Gastrocnemius medialis (tissue), 4 donors: ENCODE results near the gene TAF1C.

Source experiments
- POLR2A ChIP-seq, 2 donors: fragments of 450-650 bp; IDR thresholded peaks; one replicate each; pipeline ENCODE4 v1.6.1; 2017; ENCODE audit warnings: antibody characterized with exemption in 2 of 2, mild to moderate bottlenecking in 2 of 2, moderate library complexity in 2 of 2
- TF ChIP-seq, protein P1 (sequence below), 5 experiments: fragments of 450-650 bp in 3 of 5; fragments of 200-600 bp in 2 of 5; sonication (generic) in 2 of 5; IDR thresholded peaks in 4 of 5; conservative IDR thresholded peaks in 1 of 5; 1 replicate in 4 of 5; 2 replicates in 1 of 5; pipeline ENCODE4 v1.5.1; 2016 to 2019; ENCODE audit warnings: antibody characterized with exemption in 5 of 5, mild to moderate bottlenecking in 3 of 5, moderate library complexity in 3 of 5

- no peak for TF ChIP-seq POLR2A (IDR thresholded peaks at IDR 0.05)
- TF ChIP-seq, protein P1, sequence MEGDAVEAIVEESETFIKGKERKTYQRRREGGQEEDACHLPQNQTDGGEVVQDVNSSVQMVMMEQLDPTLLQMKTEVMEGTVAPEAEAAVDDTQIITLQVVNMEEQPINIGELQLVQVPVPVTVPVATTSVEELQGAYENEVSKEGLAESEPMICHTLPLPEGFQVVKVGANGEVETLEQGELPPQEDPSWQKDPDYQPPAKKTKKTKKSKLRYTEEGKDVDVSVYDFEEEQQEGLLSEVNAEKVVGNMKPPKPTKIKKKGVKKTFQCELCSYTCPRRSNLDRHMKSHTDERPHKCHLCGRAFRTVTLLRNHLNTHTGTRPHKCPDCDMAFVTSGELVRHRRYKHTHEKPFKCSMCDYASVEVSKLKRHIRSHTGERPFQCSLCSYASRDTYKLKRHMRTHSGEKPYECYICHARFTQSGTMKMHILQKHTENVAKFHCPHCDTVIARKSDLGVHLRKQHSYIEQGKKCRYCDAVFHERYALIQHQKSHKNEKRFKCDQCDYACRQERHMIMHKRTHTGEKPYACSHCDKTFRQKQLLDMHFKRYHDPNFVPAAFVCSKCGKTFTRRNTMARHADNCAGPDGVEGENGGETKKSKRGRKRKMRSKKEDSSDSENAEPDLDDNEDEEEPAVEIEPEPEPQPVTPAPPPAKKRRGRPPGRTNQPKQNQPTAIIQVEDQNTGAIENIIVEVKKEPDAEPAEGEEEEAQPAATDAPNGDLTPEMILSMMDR (IDR thresholded peaks at IDR 0.05 in 4 of 5, conservative IDR thresholded peaks at IDR 0.05 in 1 of 5), result no peak
These were observed 10.4 kb downstream of the TAF1C start for GRCh38 chr16:84176192-84177053.
